HG02938 (cell line): ENCODE data around the gene PON2.

Experiments used
- ATAC-seq: cut with Tn5 transposase; IDR thresholded peaks from one replicate; pipeline ENCODE4 v1.9.1; 2021; ENCODE audit warnings: mild to moderate bottlenecking, moderate library complexity; ENCODE audit not compliant: unreplicated experiment

PON2 gene

GRCh38 chr7:95446618-95447017 lies 11.8 kb upstream of the PON2 start:
- no peak for ATAC-seq

DNA sequence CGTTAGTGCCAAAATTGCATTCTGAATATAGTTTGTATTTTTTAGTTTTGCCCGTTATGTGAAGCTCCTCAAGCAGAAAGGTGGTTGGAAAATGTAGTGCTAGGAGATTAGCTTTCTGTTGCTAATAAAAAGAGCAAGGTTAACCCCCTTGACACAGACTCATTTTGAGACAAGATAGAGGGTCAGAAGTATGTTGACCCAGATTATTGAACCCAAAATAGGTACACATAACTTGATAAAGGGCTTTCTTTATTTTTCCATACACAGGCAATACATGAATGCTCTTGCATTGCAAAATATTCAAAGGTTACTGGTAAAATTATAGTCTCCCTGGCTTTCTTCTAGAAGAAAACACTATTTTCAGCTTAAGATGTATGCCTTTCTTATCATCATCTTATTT lies 10.0 kb upstream of the PON2 start:
- ATAC-seq = no peak

- no peak for ATAC-seq
Observed at GRCh38 chr7:95441042-95441823, 6.4 kb upstream of the PON2 start.

- ATAC-seq = no peak
Observed at GRCh38 chr7:95440394-95441038, 5.7 kb upstream of the PON2 start.

DNA sequence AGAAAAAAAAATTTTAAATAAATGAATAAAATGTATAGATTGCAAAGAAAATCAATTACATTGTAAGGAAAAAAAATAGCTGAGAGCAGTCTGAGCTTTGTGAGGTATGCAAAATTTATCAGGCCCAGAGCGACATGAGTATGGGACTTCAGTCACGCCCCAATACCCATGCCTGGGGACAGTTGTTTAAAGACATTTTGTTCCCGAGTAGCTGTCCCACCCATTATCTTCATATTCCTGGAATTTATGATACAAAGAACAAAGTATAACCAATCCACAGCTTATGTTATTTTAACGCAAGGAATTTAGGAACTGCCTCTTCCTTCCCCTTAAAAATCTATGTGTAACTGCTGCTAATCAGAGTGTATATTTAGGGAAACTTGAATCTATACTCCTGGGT lies 1.6 kb upstream of the PON2 start:
- no peak for ATAC-seq

DNA sequence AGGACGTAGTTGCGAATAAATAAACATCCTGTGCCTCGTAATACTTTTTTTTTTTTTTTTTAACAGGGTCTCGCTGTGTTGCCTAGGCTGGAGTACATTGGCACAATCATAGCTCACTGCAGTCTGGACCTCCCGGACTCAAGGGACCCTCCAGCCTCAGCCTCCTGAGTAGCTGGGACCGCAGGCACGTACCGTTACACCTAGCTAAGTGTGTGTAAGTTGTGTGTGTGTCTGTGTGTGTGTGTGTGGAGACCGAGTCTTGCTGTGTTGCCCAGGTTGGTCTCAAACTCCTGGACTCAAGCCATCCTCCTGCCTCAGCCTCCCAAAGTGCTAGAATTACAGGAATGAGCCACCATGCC lies 573 bp upstream of the PON2 start:
- ATAC-seq = no peak

DNA sequence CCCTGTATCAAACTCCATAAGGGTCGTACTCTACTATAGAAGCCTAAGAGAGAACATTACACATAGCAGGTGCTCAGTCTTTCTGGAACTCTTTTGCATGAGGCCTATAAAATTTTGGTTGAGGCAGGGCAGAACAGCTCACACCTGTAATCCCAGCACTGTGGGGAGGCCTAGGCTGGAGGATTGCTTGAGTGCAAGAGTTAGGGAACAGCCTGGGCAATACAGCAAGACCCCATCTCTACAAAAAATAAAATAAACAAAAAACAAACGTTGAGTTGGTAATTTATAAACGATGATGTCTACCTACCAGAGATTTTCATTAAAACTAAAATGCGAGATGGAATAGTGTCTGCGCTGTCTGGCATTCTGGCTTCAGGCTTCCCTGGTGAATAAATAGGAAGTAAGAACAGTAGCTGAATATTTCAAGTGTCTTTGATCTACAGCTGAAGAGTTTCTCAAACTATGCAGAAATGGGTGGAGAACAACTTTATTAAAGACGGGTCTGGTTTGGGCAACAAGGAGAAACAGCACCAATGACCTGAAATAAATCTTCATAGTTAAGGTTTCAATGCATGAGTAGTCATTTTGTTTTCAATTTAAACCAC lies 774 bp downstream of the PON2 start:
- ATAC-seq = no peak

DNA sequence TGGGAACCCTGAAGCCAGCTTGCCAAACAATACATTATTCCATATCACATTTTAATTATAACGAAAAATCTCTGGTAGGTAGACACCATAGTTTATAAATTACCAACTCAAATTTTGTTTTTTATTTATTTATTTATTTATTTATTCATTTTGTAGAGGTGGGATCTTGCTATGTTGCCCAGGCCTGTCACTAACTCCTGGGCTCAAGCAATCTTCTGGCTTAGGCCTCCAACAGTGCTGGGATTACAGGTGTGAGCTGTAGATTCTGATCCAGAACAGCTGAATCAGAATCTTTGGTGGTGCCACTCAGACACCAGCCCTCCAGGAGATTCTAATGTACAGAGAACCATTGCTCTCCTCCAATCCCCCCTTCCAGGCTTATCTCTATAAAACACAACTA lies 1.7 kb downstream of the PON2 start:
- no peak for ATAC-seq

- no peak for ATAC-seq
Observed at GRCh38 chr7:95432606-95433005, 2.2 kb downstream of the PON2 start.

DNA sequence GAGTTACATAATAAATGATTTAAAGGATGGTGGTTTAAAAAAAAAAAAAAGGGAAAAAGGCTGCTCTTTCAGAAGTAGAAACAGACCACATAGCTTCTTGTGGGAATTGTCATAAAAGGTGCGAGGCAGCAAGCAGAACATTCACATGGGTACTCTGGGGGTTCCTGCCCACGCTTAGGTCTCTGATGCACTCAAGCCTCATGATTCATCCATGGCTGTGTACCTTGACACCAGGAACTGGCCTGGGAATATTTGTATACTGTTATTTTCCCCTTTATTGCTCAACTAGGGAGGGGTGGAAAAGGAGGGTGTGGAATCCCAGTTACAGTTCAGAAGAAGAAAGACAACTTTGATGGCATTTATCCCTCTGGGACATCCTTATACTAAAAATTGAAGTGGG lies 4.0 kb downstream of the PON2 start:
- no peak for ATAC-seq

GRCh38 chr7:95429241-95429990 lies 5.4 kb downstream of the PON2 start:
- no peak for ATAC-seq

DNA sequence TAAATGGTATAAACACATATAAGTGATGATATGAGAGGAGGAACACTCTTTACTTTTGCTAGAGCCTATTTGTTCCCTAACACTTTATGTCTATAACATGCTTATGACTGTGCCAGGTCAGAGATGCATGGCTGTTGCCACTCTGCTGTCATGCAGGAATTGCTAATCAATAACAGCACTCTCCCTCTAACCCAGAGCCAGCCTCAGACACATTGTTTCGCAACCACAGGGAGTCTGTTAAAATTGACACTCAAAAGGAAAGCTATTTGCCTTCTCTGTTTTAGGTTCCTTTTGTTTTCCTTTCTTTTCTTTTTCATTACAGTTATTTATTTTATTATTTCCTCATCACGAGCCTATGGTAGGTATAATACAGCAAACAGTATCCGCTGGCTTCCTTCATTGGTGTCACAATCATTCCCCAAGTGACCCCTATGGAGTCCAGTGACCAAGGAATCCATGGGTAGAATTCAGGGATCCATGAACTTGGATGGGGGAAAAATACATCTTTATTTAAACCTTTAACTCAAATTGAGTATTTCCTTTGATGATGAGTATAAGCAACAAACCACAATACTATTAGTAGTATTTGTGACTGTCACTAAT lies 6.8 kb downstream of the PON2 start:
- ATAC-seq = no peak

GRCh38 chr7:95427166-95427565 lies 7.7 kb downstream of the PON2 start:
- ATAC-seq = no peak

DNA sequence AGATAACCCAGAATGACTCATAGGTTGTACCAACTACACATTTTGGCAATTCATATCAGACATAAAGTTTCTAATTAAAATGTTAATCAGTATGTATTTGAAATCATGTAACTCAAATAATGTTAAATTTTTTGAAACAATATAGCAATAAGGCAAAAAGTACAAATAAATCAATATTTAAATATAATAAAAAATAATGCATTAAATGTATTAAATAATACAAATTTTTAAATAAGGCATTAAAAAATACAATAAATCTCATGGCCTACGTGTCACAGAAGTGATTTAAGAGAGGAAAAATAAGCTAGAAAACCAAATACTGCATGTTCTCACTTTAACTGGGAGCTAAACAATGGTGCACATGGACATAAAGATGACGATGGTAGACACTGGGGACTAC lies 9.1 kb downstream of the PON2 start:
- no peak for ATAC-seq

- no peak for ATAC-seq
Observed at GRCh38 chr7:95424716-95425115, 10.1 kb downstream of the PON2 start.

GRCh38 chr7:95421847-95422444 lies 12.9 kb downstream of the PON2 start:
- ATAC-seq = no peak

DNA sequence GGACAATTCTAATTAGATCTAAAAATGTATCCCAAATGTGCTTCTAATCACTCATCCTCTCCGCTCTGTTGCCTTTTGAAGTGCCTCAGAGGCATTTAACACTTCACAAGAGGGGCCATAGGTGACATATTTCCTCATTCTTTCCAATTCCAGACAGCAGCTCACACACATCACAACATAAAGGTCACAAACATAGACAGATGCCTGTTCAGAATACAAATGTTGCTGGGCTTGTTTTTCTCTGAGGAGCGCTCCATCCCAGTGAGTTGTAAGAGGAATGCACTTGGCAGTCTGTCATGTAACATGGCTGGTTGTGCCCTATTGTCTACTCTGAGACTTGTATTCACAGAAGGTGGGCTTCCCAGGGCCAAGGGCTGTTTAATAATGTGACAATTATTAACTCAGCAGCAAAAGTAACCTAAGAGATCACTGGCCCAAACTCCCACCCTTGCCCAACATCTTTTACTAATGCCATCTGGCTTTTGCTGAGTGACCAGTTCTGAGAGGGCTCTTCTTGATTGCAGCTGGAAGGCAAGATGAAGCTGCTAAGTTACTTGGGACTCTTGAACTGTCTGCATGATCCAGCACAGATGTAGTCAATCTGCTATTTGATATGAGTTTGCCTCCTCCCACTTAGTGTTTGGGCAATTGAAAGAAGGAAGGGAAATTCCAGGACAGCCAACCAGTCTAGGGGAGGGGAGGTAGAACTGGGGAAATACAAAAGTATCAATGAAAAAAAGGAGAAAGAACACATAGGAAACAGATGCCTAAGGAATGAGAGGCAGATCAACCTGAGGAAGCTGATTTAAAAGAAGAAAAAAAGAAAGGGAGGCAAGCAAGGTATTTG lies 13.6 kb downstream of the PON2 start:
- ATAC-seq = no peak

DNA sequence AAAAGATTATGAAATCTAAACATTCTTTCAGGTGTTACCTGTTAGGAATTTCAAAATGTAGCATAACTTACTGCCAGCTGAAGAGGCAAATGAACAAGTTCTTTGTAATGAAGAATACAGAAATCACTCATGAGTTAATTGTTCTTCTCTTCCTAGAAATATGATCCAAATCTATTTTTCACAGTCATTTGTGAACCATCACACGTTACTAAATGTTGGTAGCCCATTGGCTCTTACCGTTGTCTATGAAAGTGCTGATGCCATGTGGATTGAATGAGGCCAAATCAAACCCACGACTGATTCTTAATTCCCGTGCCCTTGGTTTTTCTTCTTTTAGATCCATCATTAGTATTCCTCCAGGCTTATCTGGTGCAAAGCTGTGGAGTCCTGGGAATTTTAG lies 22.8 kb downstream of the PON2 start:
- no peak for ATAC-seq

GRCh38 chr7:95411666-95412065 lies 23.2 kb downstream of the PON2 start:
- ATAC-seq = no peak

DNA sequence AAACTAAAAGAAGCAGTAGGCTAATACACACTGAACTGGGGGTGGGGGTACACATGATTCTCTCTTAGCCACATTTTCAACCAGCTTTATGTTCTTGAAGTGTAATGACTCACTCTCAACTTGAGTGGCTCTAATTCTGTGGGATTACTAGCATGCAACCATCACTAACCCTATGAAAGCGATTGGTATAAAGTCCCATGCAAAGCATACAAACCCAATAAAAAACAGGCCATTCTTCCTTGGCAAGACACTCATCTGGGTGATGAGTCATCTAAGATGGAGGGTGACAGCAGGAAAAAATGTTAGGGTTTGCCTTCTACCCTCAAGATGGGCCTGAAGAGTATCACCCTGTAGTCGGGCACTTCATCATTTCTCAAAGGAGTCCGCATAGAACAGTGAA lies 23.8 kb downstream of the PON2 start:
- no peak for ATAC-seq
